Retinal pigment epithelial cell (primary cell): ENCODE results near the gene MTCL1.

Source experiments
- DNase-seq: peaks from one replicate; pipeline ENCODE4 v3.0.0-alpha.2; 2010; ENCODE audit warnings: low read depth
- H3K4me3 ChIP-seq: 2 replicates; pipeline ENCODE4 v1.5.1; 2011; ENCODE audit warnings: mild to moderate bottlenecking, low read length, control low read depth, moderate library complexity
- TF ChIP-seq, protein P1 (sequence below): conservative IDR thresholded peaks from 2 replicates; pipeline ENCODE4 v1.5.1; 2011; ENCODE audit warnings: low read depth, low read length, control low read depth, inconsistent platforms

MTCL1 gene

DNA sequence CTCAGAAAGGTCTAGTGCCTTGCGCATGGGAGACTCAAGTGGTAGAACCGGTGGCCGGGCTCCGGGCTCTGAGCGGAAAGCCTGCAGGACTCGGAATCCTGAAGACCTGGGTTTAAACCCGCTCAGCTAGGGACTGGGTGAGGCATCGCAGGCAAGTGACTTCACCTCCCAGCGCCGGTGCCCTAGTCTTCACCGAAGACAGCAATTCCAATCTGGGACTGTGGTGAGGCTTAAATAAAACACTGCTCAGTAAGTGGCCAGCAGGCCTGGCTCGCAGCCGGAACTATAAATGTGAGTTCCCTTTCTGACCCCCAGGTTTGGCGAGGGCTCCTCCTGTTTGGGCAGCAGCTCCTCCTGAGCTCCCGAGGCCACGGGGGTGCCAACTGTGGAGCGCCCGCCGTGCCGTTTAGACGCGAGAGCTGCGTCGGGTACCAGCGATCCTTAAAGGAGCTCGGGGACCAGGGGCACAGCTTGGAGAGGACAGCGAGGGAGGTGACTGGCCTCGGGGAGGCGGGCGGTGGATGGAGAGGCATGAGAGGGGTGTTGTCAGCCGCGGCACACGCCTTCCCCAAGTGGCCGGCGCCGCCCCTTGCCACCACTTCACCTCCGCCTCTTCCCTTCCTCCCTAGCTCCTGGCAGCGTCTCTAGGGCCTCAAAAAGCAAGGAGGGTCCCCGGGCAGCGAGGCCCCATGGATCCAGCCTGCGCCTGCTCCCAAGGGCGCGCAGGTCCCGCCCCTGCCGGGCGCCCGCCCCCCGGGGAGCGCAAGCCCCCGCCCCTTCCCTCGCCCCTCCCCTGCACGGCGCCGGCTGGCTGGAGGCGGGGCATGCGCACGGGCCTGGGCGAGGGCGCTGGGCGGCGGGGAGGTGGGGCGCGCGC is 757 bp upstream of the MTCL1 start:
- DNase-seq, result no peak
- H3K4me3 ChIP-seq, result peak overlapping the region; percentile 60
- TF ChIP-seq, protein P1, sequence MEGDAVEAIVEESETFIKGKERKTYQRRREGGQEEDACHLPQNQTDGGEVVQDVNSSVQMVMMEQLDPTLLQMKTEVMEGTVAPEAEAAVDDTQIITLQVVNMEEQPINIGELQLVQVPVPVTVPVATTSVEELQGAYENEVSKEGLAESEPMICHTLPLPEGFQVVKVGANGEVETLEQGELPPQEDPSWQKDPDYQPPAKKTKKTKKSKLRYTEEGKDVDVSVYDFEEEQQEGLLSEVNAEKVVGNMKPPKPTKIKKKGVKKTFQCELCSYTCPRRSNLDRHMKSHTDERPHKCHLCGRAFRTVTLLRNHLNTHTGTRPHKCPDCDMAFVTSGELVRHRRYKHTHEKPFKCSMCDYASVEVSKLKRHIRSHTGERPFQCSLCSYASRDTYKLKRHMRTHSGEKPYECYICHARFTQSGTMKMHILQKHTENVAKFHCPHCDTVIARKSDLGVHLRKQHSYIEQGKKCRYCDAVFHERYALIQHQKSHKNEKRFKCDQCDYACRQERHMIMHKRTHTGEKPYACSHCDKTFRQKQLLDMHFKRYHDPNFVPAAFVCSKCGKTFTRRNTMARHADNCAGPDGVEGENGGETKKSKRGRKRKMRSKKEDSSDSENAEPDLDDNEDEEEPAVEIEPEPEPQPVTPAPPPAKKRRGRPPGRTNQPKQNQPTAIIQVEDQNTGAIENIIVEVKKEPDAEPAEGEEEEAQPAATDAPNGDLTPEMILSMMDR, result no peak

DNA sequence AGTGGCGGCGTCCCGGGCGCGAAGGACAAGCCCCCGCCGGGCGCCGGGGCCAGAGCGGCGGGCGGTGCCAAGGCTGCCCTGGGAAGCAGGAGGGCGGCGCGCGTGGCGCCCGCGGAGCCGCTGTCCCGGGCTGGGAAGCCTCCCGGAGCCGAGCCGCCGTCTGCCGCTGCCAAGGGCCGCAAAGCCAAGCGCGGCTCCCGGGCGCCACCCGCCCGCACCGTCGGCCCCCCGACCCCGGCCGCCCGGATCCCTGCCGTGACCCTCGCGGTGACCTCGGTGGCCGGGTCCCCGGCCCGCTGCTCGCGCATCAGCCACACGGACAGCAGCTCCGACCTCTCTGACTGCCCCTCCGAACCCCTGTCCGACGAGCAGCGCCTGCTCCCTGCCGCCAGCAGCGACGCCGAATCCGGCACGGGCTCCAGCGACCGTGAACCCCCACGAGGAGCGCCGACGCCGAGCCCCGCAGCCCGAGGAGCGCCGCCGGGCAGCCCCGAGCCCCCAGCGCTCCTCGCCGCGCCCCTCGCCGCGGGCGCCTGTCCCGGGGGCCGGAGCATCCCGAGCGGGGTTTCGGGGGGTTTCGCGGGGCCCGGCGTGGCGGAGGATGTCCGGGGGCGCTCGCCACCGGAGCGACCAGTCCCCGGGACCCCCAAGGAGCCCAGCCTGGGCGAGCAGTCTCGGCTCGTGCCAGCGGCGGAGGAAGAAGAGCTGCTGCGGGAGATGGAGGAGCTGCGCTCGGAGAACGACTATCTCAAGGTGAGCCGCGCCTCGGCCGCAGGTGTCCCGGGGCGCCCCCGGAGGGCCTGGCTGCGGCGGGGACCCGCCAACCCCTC is 820 bp downstream of the MTCL1 start:
- DNase-seq, result no peak
- H3K4me3 ChIP-seq, result peak overlapping the region; percentile 69
- TF ChIP-seq, protein P1, result no peak

DNA sequence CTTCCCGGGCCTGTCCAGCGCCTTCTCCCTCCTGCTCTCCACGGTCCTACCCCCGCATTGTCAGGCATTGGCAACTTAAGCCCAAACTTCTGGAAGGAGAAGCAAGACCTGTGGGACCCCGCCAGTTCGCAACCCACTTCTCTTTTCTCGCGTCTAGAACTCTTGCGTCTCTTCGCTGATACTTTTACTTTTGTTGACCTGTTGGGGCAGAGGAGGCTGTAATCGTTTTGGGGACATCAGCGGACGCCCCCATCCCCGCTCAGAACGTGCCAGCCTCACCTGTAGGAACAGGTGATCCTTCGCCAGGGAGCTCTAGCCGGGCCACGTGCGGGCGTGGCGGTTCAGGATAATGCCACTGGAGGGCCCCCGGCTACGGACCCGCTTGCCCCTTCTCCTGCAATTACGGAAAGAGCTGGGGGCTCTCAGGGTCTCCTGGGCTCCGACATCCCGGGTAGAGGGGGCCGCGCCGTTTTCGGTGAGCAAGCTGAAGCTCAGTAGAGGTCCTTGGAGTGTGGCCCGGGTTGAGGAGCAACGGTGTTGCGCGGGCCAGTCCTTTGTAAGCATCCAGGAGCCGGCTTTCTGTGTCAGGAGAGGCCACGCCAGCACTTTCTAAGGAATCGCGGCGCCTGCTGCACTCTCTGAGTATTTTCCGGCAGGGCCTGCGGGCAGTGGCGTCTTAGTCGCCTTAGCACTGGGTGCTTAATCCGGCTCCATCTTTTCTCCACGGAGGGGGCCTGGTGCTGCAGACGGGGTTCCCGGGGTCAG is 1.6 kb downstream of the MTCL1 start:
- DNase-seq, result no peak
- peak overlapping the region; percentile 69 for H3K4me3 ChIP-seq
- TF ChIP-seq, protein P1, result peak; percentile 33

DNA sequence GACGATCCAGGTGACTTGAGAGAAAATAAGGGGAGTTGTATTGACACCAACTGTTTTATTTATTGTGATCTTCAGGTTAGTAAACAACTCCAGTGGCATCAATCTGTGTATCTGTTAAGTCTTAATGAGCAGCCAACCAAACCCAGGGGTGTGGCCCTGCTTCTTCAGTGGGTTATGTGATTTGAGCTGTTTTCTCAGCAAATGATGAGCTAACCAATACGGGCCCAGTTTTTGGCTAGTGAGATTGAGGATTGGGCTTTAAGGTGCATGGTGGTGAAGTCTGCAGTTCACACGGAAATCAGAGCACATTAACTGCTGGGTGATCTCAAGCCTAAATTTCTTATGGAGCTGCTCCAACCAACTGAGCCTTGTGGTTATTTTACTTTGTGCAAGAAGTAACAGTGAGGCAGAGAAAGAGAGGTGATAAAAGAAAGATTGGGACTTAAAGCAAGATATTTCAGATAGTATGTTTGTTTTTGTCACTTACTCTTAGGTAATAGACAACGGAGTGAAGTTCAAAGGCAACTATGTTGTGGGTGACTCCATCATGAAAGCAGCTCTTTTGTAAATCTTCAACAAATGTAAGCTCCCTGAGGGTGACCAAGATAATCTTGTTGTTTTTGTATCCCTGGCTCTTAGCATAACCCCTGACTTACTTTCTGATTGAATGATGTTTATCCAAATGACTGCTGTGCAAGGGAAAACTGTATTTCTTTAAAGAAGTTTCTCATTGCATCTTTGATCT is 2.4 kb downstream of the MTCL1 start:
- no peak for DNase-seq
- peak overlapping the region; percentile 69 for H3K4me3 ChIP-seq
- TF ChIP-seq, protein P1, result no peak

DNA sequence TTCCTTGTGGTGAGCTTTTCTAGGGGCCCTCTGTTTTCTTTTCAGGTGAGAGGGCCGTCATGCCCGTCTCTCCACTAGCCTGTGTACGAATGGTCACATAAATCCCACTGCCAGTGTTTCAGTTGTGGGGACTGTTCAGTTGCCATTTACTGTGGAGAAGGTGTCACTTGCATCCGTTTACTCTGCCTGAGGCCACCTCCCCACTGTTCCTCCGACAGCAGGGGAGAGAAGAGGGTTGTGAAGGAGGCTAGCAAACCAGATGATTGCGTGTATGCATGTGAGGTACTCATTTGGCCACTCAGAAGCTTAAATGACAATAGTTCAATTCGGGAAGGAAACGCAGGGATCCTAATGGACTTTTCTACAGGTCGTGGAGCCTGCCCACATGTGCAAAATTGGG is 3.3 kb downstream of the MTCL1 start:
- no peak overlapping the region for H3K4me3 ChIP-seq
- DNase-seq, result no peak
- TF ChIP-seq, protein P1, result no peak
